ENCODE measurements around the gene PDK2.

- TF ChIP-seq, protein P1, sequence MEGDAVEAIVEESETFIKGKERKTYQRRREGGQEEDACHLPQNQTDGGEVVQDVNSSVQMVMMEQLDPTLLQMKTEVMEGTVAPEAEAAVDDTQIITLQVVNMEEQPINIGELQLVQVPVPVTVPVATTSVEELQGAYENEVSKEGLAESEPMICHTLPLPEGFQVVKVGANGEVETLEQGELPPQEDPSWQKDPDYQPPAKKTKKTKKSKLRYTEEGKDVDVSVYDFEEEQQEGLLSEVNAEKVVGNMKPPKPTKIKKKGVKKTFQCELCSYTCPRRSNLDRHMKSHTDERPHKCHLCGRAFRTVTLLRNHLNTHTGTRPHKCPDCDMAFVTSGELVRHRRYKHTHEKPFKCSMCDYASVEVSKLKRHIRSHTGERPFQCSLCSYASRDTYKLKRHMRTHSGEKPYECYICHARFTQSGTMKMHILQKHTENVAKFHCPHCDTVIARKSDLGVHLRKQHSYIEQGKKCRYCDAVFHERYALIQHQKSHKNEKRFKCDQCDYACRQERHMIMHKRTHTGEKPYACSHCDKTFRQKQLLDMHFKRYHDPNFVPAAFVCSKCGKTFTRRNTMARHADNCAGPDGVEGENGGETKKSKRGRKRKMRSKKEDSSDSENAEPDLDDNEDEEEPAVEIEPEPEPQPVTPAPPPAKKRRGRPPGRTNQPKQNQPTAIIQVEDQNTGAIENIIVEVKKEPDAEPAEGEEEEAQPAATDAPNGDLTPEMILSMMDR (IDR thresholded peaks at IDR 0.05; ENCODE audit: borderline replicate concordance, extremely low read depth, low read length, poor library complexity, severe bottlenecking): no peak
- no peak for TF ChIP-seq EZH2 (IDR thresholded peaks at IDR 0.05; ENCODE audit: borderline replicate concordance, low read depth, low read length, severe bottlenecking)
These were observed 43.5 kb upstream of the PDK2 start for GRCh38 chr17:50051606-50052005.
